Liver (tissue), 3 donors: ENCODE measurements around the gene WDR76.
A peak's percentile ranks its signal among the peaks of the same experiment; 100 is the strongest.

ENCODE experiments used
- ATF3 ChIP-seq: IDR thresholded peaks from 2 replicates; pipeline ENCODE4 v1.6.1; 2016; ENCODE audit warnings: antibody characterized with exemption
- CTCF ChIP-seq: fragments of 150-350 bp; IDR thresholded peaks from 2 replicates; pipeline ENCODE4 v1.5.1; 2017; ENCODE audit warnings: improper control_type of control experiment, low read depth, low read length; ENCODE audit not compliant: missing input control
- GABPA ChIP-seq, 2 donors: IDR thresholded peaks in 1 of 2; conservative IDR thresholded peaks in 1 of 2; 2 replicates each; pipeline ENCODE4 v1.6.1; 2016; ENCODE audit warnings: antibody characterized with exemption in 2 of 2, mild to moderate bottlenecking in 1 of 2, moderate library complexity in 1 of 2
- TAF1 ChIP-seq: conservative IDR thresholded peaks from 2 replicates; pipeline ENCODE4 v1.6.1; 2016; ENCODE audit warnings: antibody characterized with exemption, mild to moderate bottlenecking
- ZBTB33 ChIP-seq: IDR thresholded peaks from 2 replicates; pipeline ENCODE4 v1.6.1; 2016; ENCODE audit warnings: antibody characterized with exemption
- donor health status: healthy.
- donor health status: healthy.

GRCh38 chr15:43824302-43825246 is 2.2 kb upstream of the WDR76 start, which contains the start of gene MFAP1:
- no peak for TF ChIP-seq CTCF
- TF ChIP-seq TAF1 = peak; percentile 99
- peak; percentile 88 for TF ChIP-seq ZBTB33
- no peak for TF ChIP-seq ATF3
- TF ChIP-seq GABPA (IDR thresholded peaks at IDR 0.05 in 1 of 2, conservative IDR thresholded peaks at IDR 0.05 in 1 of 2) = peak; percentile 79 to 96
